ENCODE measurements around the gene SEC14L5. TPM values are rescaled to one million over a fixed set of nuclear protein-coding genes. Genes with fewer than 3 reads are reported as not detected.

Gene SEC14L5
- polyA plus RNA-seq, 1 donor from 2014 or later, result 0.43 TPM

GRCh38 chr16:4946917-4947316 is 11.2 kb upstream of the SEC14L5 start:
- Histone ChIP-seq H3K9me2 (ENCODE audit: insufficient read depth, low read length) (no peaks in the 10 kb centered on the region), H3K36me3 (ENCODE audit: insufficient read depth, low read length) (no peaks in the 10 kb centered on the region)
- TF ChIP-seq POLR2AphosphoS5 (IDR thresholded peaks at IDR 0.05) (no peak), RAD21 (conservative IDR thresholded peaks at IDR 0.05) (no peak)

GRCh38 chr16:4947722-4948503 is 10.2 kb upstream of the SEC14L5 start:
- Histone ChIP-seq H3K36me3 (ENCODE audit: insufficient read depth, low read length) (no peaks in the 10 kb centered on the region), H3K79me2 (replicated peaks; ENCODE audit: insufficient read depth, low read length) (no peaks in the 10 kb centered on the region), H2AFZ (ENCODE audit: low read depth, low read length) (no peak overlapping the region), H3K9me3 (ENCODE audit: low read length) (no peaks in the 10 kb centered on the region), H4K20me1 (ENCODE audit: insufficient read depth) (no peaks in the 10 kb centered on the region), H3K27me3 (ENCODE audit: insufficient read depth, low read depth, low read length) (no peaks in the 10 kb centered on the region), H3K4me2 (ENCODE audit: low read length) (no peak overlapping the region), H3F3A (ENCODE audit: insufficient read depth, low read length, poor library complexity, severe bottlenecking) (no peaks in the 10 kb centered on the region), H3K9ac (ENCODE audit: low read length) (no peak overlapping the region), H3K9me2 (ENCODE audit: insufficient read depth, low read length) (no peaks in the 10 kb centered on the region), H3K4me3 (ENCODE audit: low read length) (no peak overlapping the region), H3K27ac (ENCODE audit: low read length) (no peak overlapping the region)
- TF ChIP-seq EP300 (conservative IDR thresholded peaks at IDR 0.05; ENCODE audit: poor library complexity, severe bottlenecking), result no peak
- no peak for TF ChIP-seq CTCF (IDR thresholded peaks at IDR 0.05; ENCODE audit: poor library complexity, severe bottlenecking)
- no peak for TF ChIP-seq TAF1 (IDR thresholded peaks at IDR 0.05; ENCODE audit: low read depth)
- no peak for TF ChIP-seq SMC3 (conservative IDR thresholded peaks at IDR 0.05; ENCODE audit: poor library complexity)
- no peak for TF ChIP-seq RAD21 (conservative IDR thresholded peaks at IDR 0.05)
- no peak for TF ChIP-seq POLR2AphosphoS5 (IDR thresholded peaks at IDR 0.05)
- no peak for TF ChIP-seq MXI1 (conservative IDR thresholded peaks at IDR 0.05; ENCODE audit: poor library complexity, severe bottlenecking)
- no peak for TF ChIP-seq EZH2 (IDR thresholded peaks at IDR 0.05; ENCODE audit: borderline replicate concordance, insufficient read depth, low read length, poor library complexity, severe bottlenecking)
- no peak for TF ChIP-seq REST (IDR thresholded peaks at IDR 0.05; ENCODE audit: borderline replicate concordance)

More at GRCh38 chr16:4946917-4947316, 11.2 kb upstream of the SEC14L5 start:
- no peaks in the 10 kb centered on the region for H3K27me3 ChIP-seq (ENCODE audit: insufficient read depth, low read depth, low read length)
- H3K79me2 ChIP-seq (replicated peaks; ENCODE audit: insufficient read depth, low read length), result no peaks in the 10 kb centered on the region
- H3K4me3 ChIP-seq (ENCODE audit: low read length), result no peak overlapping the region
- no peak overlapping the region for H3K4me2 ChIP-seq (ENCODE audit: low read length)
- no peak overlapping the region for H2AFZ ChIP-seq (ENCODE audit: low read depth, low read length)
- no peaks in the 10 kb centered on the region for H4K20me1 ChIP-seq (ENCODE audit: insufficient read depth)
- no peaks in the 10 kb centered on the region for H3F3A ChIP-seq (ENCODE audit: insufficient read depth, low read length, poor library complexity, severe bottlenecking)
- H3K27ac ChIP-seq (ENCODE audit: low read length), result no peak overlapping the region
- H3K9ac ChIP-seq (ENCODE audit: low read length), result no peak overlapping the region
- no peaks in the 10 kb centered on the region for H3K9me3 ChIP-seq (ENCODE audit: low read length)

Data from neural cell (in vitro differentiated cells).